Prostate gland (tissue), 2 donors: ENCODE results near the gene NUDT17. TPM values are rescaled to one million over a fixed set of nuclear protein-coding genes. Genes with fewer than 3 reads are reported as not detected.

Experiments
- DNase-seq: peaks from one replicate; pipeline ENCODE4 v3.0.0-alpha.2; 2019; ENCODE audit warnings: low spot score
- H3K27ac ChIP-seq, 2 donors: fragments of 200-600 bp; sonication (generic); 2 replicates each; pipeline ENCODE4 v1.5.1; 2017 to 2019
- H3K27me3 ChIP-seq: fragments of 200-600 bp; sonication (generic); replicated peaks from 2 replicates; pipeline ENCODE4 v1.5.1; 2019; ENCODE audit not compliant: insufficient read depth
- H3K36me3 ChIP-seq, 2 donors: fragments of 200-600 bp; sonication (generic); 1 replicate in 1 of 2; 2 replicates in 1 of 2; pipeline versions ENCODE4 v1.5.1 to v1.8.1; 2017 to 2019
- H3K4me1 ChIP-seq: fragments of 200-600 bp; sonication (generic); replicated peaks from 2 replicates; pipeline ENCODE4 v1.5.1; 2019
- H3K4me3 ChIP-seq, 2 donors: fragments of 200-600 bp; sonication (generic); 2 replicates each; pipeline ENCODE4 v1.5.1; 2017 to 2019
- H3K9me3 ChIP-seq: fragments of 200-600 bp; sonication (generic); 2 replicates; pipeline ENCODE4 v1.5.1; 2017
- CTCF ChIP-seq, 4 experiments: fragments of 200-600 bp in 2 of 4; fragments of 450-650 bp in 2 of 4; sonication (generic) in 2 of 4; IDR thresholded peaks; 1 replicate in 3 of 4; 2 replicates in 1 of 4; pipeline ENCODE4 v1.5.1; 2016 to 2019; ENCODE audit warnings: antibody characterized with exemption in 4 of 4, mild to moderate bottlenecking in 2 of 4, moderate library complexity in 2 of 4
- POLR2A ChIP-seq: fragments of 450-650 bp; IDR thresholded peaks from one replicate; pipeline ENCODE4 v1.6.1; 2016; ENCODE audit warnings: antibody characterized with exemption, mild to moderate bottlenecking
- POLR2AphosphoS5 ChIP-seq: sonication (generic); formaldehyde crosslinking; IDR thresholded peaks from one replicate; pipeline ENCODE4 v1.6.1; 2017; ENCODE audit warnings: antibody characterized with exemption
- WGBS: methylation state at CpG from one replicate; pipeline ENCODE4 v1.1.5; 2018; 5-methylcytosine and 5-hydroxymethylcytosine counted together
- intact Hi-C: fragments of 100-400 bp; cut with DNase I; formaldehyde crosslinking; loops from one replicate; pipeline ENCODE4 v1.14.2; 2022
- total RNA-seq, 2 donors: library from RNA; depleted of rRNA; stranded (reverse); fragments of >200 nt; gene quantifications; one replicate each; pipeline ENCODE4 v1.1.0, GENCODE V29; 2016

Gene NUDT17
- total RNA-seq, 2 donors from 2014 or later: 3.5 to 8.6 TPM

GRCh38 chr1:145857170-145857569, 11.7 kb downstream of the NUDT17 start:
- Histone ChIP-seq H3K9me3 (no peaks in the 10 kb centered on the region), H3K27me3 (no peaks in the 10 kb centered on the region), H3K36me3 (peaks cover 5 to 17% of the 10 kb centered on the region in 2 donors), H3K27ac (no peak overlapping the region), H3K4me1 (peaks cover 5% of the 10 kb centered on the region), H3K4me3 (no peak overlapping the region)
- no peak for TF ChIP-seq POLR2AphosphoS5
- no peak for TF ChIP-seq POLR2A
- TF ChIP-seq CTCF (IDR thresholded peaks at IDR 0.05): no peak
- intact Hi-C loops: no loop called here
- 88% methylated on average over 4 of the region's 4 CpGs for WGBS
- no peak for DNase-seq

- DNase-seq: peak; percentile 40
- Histone ChIP-seq H3K9me3 (no peaks in the 10 kb centered on the region), H3K4me1 (peaks cover 5% of the 10 kb centered on the region), H3K27me3 (no peaks in the 10 kb centered on the region), H3K4me3 (peak overlapping the region; percentile 75 to 77), H3K36me3 (peaks cover 5 to 11% of the 10 kb centered on the region in 2 donors), H3K27ac (peak overlapping the region; percentile 91 to 92)
- intact Hi-C loops: no loop called here
- WGBS: 2% methylated on average over 35 of the region's 35 CpGs
- TF ChIP-seq POLR2AphosphoS5 (no peak), POLR2A (no peak), CTCF (IDR thresholded peaks at IDR 0.05) (no peak)
These were observed 12.9 kb downstream of the NUDT17 start for GRCh38 chr1:145858238-145858900.

GRCh38 chr1:145858901-145859490, 13.6 kb downstream of the NUDT17 start, which contains the start of gene PIAS3:
TSS of gene PIAS3 (minus strand) at chr1:145859081. CDS start at chr1:145858990, 91 bp downstream.
- peak; percentile 85 for TF ChIP-seq POLR2AphosphoS5
- TF ChIP-seq CTCF (IDR thresholded peaks at IDR 0.05): peak in 1 of 4 experiments; percentile 10
- peak; percentile 94 for TF ChIP-seq POLR2A
- Histone ChIP-seq H3K4me3 (peak within 1 kb of the TSS; percentile 75 to 77), H3K4me1 (peaks cover 5% of the 10 kb centered on the region), H3K27ac (peak within 1 kb of the TSS; percentile 91 to 92), H3K9me3 (no peaks in the 10 kb centered on the region), H3K27me3 (no peaks in the 10 kb centered on the region), H3K36me3 (peaks cover 5 to 9% of the 10 kb centered on the region in 2 donors)
- DNase-seq: peak; percentile 96
- under 1% methylated on average over 42 of the region's 42 CpGs for WGBS
- intact Hi-C loops: no loop called here

- intact Hi-C loops: no loop called here
- Histone ChIP-seq H3K27ac (peak overlapping the region; percentile 91 to 92), H3K27me3 (no peaks in the 10 kb centered on the region), H3K36me3 (peaks cover 5 to 9% of the 10 kb centered on the region in 2 donors), H3K4me3 (peak overlapping the region; percentile 75 to 77), H3K9me3 (no peaks in the 10 kb centered on the region), H3K4me1 (peaks cover 5% of the 10 kb centered on the region)
- under 1% methylated on average over 32 of the region's 41 CpGs for WGBS
- DNase-seq: peak; percentile 87
- TF ChIP-seq POLR2A (peak; percentile 92), CTCF (IDR thresholded peaks at IDR 0.05) (peak in 1 of 4 experiments; percentile 29), POLR2AphosphoS5 (peak; percentile 62)
These were observed 14.1 kb downstream of the NUDT17 start for GRCh38 chr1:145859491-145860023.
